Heart right ventricle (tissue), 16 donors: ENCODE measurements around the gene NOP10. TPM values are rescaled to one million over a fixed set of nuclear protein-coding genes. Genes with fewer than 3 reads are reported as not detected.

Experiments
- ATAC-seq, 8 donors: fragments of 200-7000 bp; cut with Tn5 transposase; one replicate each; pipeline ENCODE4 v1.9.1; 2020; ENCODE audit warnings: mild to moderate bottlenecking in 8 of 8, moderate library complexity in 8 of 8, moderate number of reproducible peaks in 1 of 8
- DNase-seq, 2 donors: peaks; one replicate each; pipeline ENCODE4 v3.0.0-alpha.2; 2020
- H3K27ac ChIP-seq, 10 donors: fragments of 200-600 bp; sonication (generic) in 2 of 10; one replicate each; pipeline versions ENCODE4 v1.5.0 to v1.8.0; 2020 to 2022; ENCODE audit warnings: mild to moderate bottlenecking in 3 of 10
- H3K27me3 ChIP-seq, 7 donors: fragments of 200-600 bp; one replicate each; pipeline ENCODE4 v1.8.0; 2021 to 2022; ENCODE audit warnings: mild to moderate bottlenecking in 2 of 7
- H3K36me3 ChIP-seq, 9 donors: fragments of 200-600 bp; sonication (generic) in 1 of 9; one replicate each; pipeline versions ENCODE4 v1.5.0 to v1.8.0; 2020 to 2022; ENCODE audit warnings: mild to moderate bottlenecking in 2 of 9
- H3K4me1 ChIP-seq, 9 donors: fragments of 200-600 bp; sonication (generic) in 1 of 9; one replicate each; pipeline versions ENCODE4 v1.5.0 to v1.8.0; 2020 to 2022; ENCODE audit warnings: mild to moderate bottlenecking in 4 of 9
- H3K4me3 ChIP-seq, 10 donors: fragments of 200-600 bp; sonication (generic) in 2 of 10; one replicate each; pipeline versions ENCODE4 v1.5.0 to v1.8.0; 2020 to 2022; ENCODE audit warnings: mild to moderate bottlenecking in 7 of 10, moderate library complexity in 2 of 10
- H3K9me3 ChIP-seq, 11 donors: fragments of 200-600 bp in 10 of 11; sonication (generic) in 2 of 11; one replicate each; pipeline versions ENCODE4 v1.5.0 to v1.8.0; 2013 to 2022; ENCODE audit warnings: mild to moderate bottlenecking in 2 of 11, control low read depth in 1 of 11, moderate library complexity in 1 of 11
- CTCF ChIP-seq, 9 donors: fragments of 200-600 bp; sonication (generic) in 2 of 9; IDR thresholded peaks; one replicate each; pipeline versions ENCODE4 v1.5.0 to v1.8.0; 2021 to 2022; ENCODE audit warnings: antibody characterized with exemption in 9 of 9, mild to moderate bottlenecking in 5 of 9, moderate library complexity in 1 of 9
- WGBS, 2 donors: extraction: QIAGEN DNeasy Blood & Tissue Kit; methylation state at CpG; one replicate each; pipeline ENCODE4 v1.1.7; 2013; ENCODE audit warnings: inconsistent platforms in 1 of 2; 5-methylcytosine and 5-hydroxymethylcytosine counted together
- intact Hi-C, 10 donors: fragments of 100-400 bp; cut with DNase I; formaldehyde crosslinking; loops; one replicate each; pipeline versions ENCODE4 v1.11.1 to v1.14.2; 2022
- polyA plus RNA-seq, 2 donors: library from polyadenylated mRNA; stranded (reverse); fragments of 200-250 nt; gene quantifications; one replicate each; pipeline ENCODE4 v1.2.3, GENCODE V29; 2013
- total RNA-seq, 10 donors: library from RNA; stranded (reverse); fragmentation: NEBNext Ultra II Directional in 3 of 10; extraction: Animal tissue kit (Norgen Biotek cat#: 25700) in 3 of 10; gene quantifications; one replicate each; pipeline versions ENCODE4 v1.2.1 to v1.2.4, GENCODE V29; 2021 to 2023
- donor health status: Arrhythmogenic right ventricular cardiomyopathy.
- donor health status: ischemic (EF 13 %, LVEDD 7.1; RV severe dilation, severe dysfunction).
- donor health status: healthy with polysubstance abuse.
- donor health status: DM: no; HTN: yes; CAD: no.
- donor health status: DM: no; HTN: no; CAD: no.
- donor health status: ischemic (EF 25% LVEDD 6.9; RV normal size, moderate dysfunction).
- donor health status: ischemic (EF 25% LVEDD 5.7; RV mildly dilated, moderate dysfunction).
- donor health status: healthy.
- donor health status: DM: yes; HTN: yes; CAD: no.
- donor health status: Ischemic cardiomyopathy.
- donor health status: ischemic (EF 35%, LVEDD 5.7; RV mildly dilated, moderate dysfunction).
- donor health status: nonischemic (EF 11% LVEDD 7.7; RV severe dilation, severe dysfunction).
- donor health status: DM: yes; HTN: yes; CAD: no.
- donor health status: PGD.
- donor health status: ischemic (EF 29% LVEDD 5.4; RV normal size, mild dysfunction).
- donor health status: nonischemic (EF 23%, LVEDD 6.1; RV moderate dilation, normal function).

Gene NOP10
- total and polyA plus RNA-seq, 12 donors = 92.3 to 410 (median 119) TPM

- H3K4me1 ChIP-seq = peaks cover 0 to 22% (median 5%) of the 10 kb centered on the region in 9 donors
- TF ChIP-seq CTCF (IDR thresholded peaks at IDR 0.05) = no peak
- H3K27ac ChIP-seq = no peak overlapping the region
- 97% methylated on average over 10 of the region's 10 CpGs for WGBS, 2 donors
- intact Hi-C loops = loop anchor here in 2 of 10 donors (10.0 kb wide), 2 partner anchors 48 to 58 kb away; no protein-coding TSS in a partner anchor
- no peaks in the 10 kb centered on the region for H3K27me3 ChIP-seq
- H3K4me3 ChIP-seq = no peak overlapping the region
- H3K36me3 ChIP-seq = no peaks in the 10 kb centered on the region
- ATAC-seq = no peak
- no peak for DNase-seq
- H3K9me3 ChIP-seq = no peaks in the 10 kb centered on the region
Measured at GRCh38 chr15:34323217-34323616, 19.7 kb downstream of the NOP10 start.

GRCh38 chr15:34318277-34319079 is 24.5 kb downstream of the NOP10 start:
- H3K9me3 ChIP-seq = no peaks in the 10 kb centered on the region
- peaks cover 0 to 15% (median 0%) of the 10 kb centered on the region in 9 donors for H3K36me3 ChIP-seq
- DNase-seq (peak in 1 of 2 donors; percentile 72), ATAC-seq (peak; percentile 93 to 99 (median 97))
- TF ChIP-seq CTCF (IDR thresholded peaks at IDR 0.05) = no peak
- peaks cover 0 to 32% (median 29%) of the 10 kb centered on the region in 9 donors for H3K4me1 ChIP-seq
- H3K27ac ChIP-seq = peak overlapping the region in 9 of 10 donors; percentile 4 to 82 (median 63)
- H3K4me3 ChIP-seq = peak overlapping the region in 9 of 10 donors; percentile 36 to 73 (median 57)
- WGBS, 2 donors = 6% methylated on average over 10 of the region's 10 CpGs
- H3K27me3 ChIP-seq = no peaks in the 10 kb centered on the region
- intact Hi-C loops = loop anchor here in 3 of 10 donors (2.0 to 5.0 kb wide), 3 partner anchors 20 to 49 kb away; partner anchors contain the start of gene LPCAT4 (in 1 of the 3)

- intact Hi-C loops = loop anchor here in 2 of 10 donors (5.0 kb wide), 2 partner anchors 37 to 53 kb away; partner anchors contain the start of gene LPCAT4 (in 1 of the 2)
Measured at GRCh38 chr15:34314491-34315490, 28.1 kb downstream of the NOP10 start.

More at GRCh38 chr15:34314491-34315490, 28.1 kb downstream of the NOP10 start:
- no peaks in the 10 kb centered on the region for H3K9me3 ChIP-seq
- peaks cover 0 to 32% (median 29%) of the 10 kb centered on the region in 9 donors for H3K4me1 ChIP-seq
- no peaks in the 10 kb centered on the region for H3K27me3 ChIP-seq
- H3K4me3 ChIP-seq = no peak overlapping the region
- no peak for TF ChIP-seq CTCF (IDR thresholded peaks at IDR 0.05)
- DNase-seq (no peak), ATAC-seq (no peak)
- H3K27ac ChIP-seq = no peak overlapping the region
- peaks cover 0 to 24% (median 0%) of the 10 kb centered on the region in 9 donors for H3K36me3 ChIP-seq
- WGBS, 2 donors = 83 to 89% methylated on average over 3 of the region's 3 CpGs
